HepG2 (cell line): ENCODE data around the gene TP53TG5. TPM values are rescaled to one million over a fixed set of nuclear protein-coding genes. Genes with fewer than 3 reads are reported as not detected.
A peak's percentile ranks its signal among the peaks of the same experiment; 100 is the strongest.

Source experiments
- CREM ChIP-seq, 2 experiments: sonication (generic) in 1 of 2; formaldehyde crosslinking in 1 of 2; IDR thresholded peaks; 2 replicates each; pipeline versions ENCODE4 v1.4.0 to v1.6.1; 2016 to 2020; ENCODE audit warnings: antibody characterized with exemption in 1 of 2, mild to moderate bottlenecking in 1 of 2, missing genetic modification reagents in 1 of 2
- EEA1 ChIP-seq: sonication (generic); formaldehyde crosslinking; IDR thresholded peaks from 2 replicates; pipeline ENCODE4 v1.5.1; 2020; ENCODE audit warnings: mild to moderate bottlenecking, missing genetic modification reagents, borderline replicate concordance
- GATAD1 ChIP-seq: IDR thresholded peaks from 2 replicates; pipeline ENCODE4 v1.6.1; 2016; ENCODE audit warnings: missing genetic modification reagents, missing compliant biosample characterization
- GATAD2A ChIP-seq: IDR thresholded peaks from 2 replicates; pipeline ENCODE4 v1.6.1; 2016
- HBP1 ChIP-seq: IDR thresholded peaks from 2 replicates; pipeline ENCODE4 v1.6.1; 2016; ENCODE audit warnings: low read depth, control low read depth
- KLF11 ChIP-seq: IDR thresholded peaks from 2 replicates; pipeline ENCODE4 v1.6.1; 2016; ENCODE audit warnings: missing compliant biosample characterization
- MBNL3 ChIP-seq: fragments of 250-450 bp; sonication (Bioruptor Pico); conservative IDR thresholded peaks from 2 replicates; pipeline ENCODE4 v1.8.0; 2022; ENCODE audit warnings: mild to moderate bottlenecking, inconsistent platforms
- NFE2L1 ChIP-seq: sonication (generic); formaldehyde crosslinking; IDR thresholded peaks from 2 replicates; pipeline ENCODE4 v1.4.0; 2020; ENCODE audit warnings: missing genetic modification reagents, mild to moderate bottlenecking, borderline replicate concordance
- NR3C1 ChIP-seq: sonication (generic); formaldehyde crosslinking; IDR thresholded peaks from 2 replicates; pipeline ENCODE4 v1.4.0; 2020; ENCODE audit warnings: missing genetic modification reagents
- POLR2A ChIP-seq, 2 experiments: IDR thresholded peaks; 2 replicates each; pipeline ENCODE4 v1.6.1; 2011; ENCODE audit warnings: low read depth in 2 of 2, low read length in 2 of 2, mild to moderate bottlenecking in 1 of 2, moderate library complexity in 1 of 2; ENCODE audit not compliant: insufficient read depth in 1 of 2
- REL ChIP-seq: sonication (generic); formaldehyde crosslinking; conservative IDR thresholded peaks from 2 replicates; pipeline ENCODE4 v1.8.0; 2022; ENCODE audit warnings: mild to moderate bottlenecking, missing genetic modification reagents, moderate library complexity
- REXO4 ChIP-seq: sonication (generic); formaldehyde crosslinking; IDR thresholded peaks from 2 replicates; pipeline ENCODE4 v1.8.0; 2022; ENCODE audit warnings: missing genetic modification reagents, mild to moderate bottlenecking, borderline replicate concordance
- TSC22D2 ChIP-seq: sonication (generic); formaldehyde crosslinking; IDR thresholded peaks from 2 replicates; pipeline ENCODE4 v1.5.1; 2020; ENCODE audit warnings: missing genetic modification reagents, mild to moderate bottlenecking, borderline replicate concordance
- ZNF552 ChIP-seq: sonication (generic); formaldehyde crosslinking; IDR thresholded peaks from 2 replicates; pipeline ENCODE4 v1.9.0; 2022; ENCODE audit warnings: missing genetic modification reagents, mild to moderate bottlenecking, borderline replicate concordance
- ZNF569 ChIP-seq: sonication (generic); formaldehyde crosslinking; IDR thresholded peaks from 2 replicates; pipeline ENCODE4 v1.5.0; 2020; ENCODE audit warnings: mild to moderate bottlenecking, missing genetic modification reagents, moderate library complexity, borderline replicate concordance
- ZNF879 ChIP-seq: sonication (generic); formaldehyde crosslinking; IDR thresholded peaks from 2 replicates; pipeline ENCODE4 v1.8.1; 2023; ENCODE audit warnings: missing genetic modification reagents
- ZSCAN31 ChIP-seq: sonication (generic); formaldehyde crosslinking; IDR thresholded peaks from 2 replicates; pipeline ENCODE4 v1.5.0; 2020; ENCODE audit warnings: low read depth, mild to moderate bottlenecking, missing genetic modification reagents
- polyA plus RNA-seq, 8 experiments: library from polyadenylated mRNA; depleted of rRNA in 3 of 8; stranded (reverse) in 7 of 8; unstranded in 1 of 8; fragments of >200 nt; fragmentation: Illumina TruSeq in 4 of 8; extraction: Trizol in 4 of 8; gene quantifications; 2 replicates each; pipeline versions ENCODE4 v1.2.1 to v1.2.3, GENCODE V29; 2011 to 2016; ENCODE audit warnings: low read depth in 4 of 8, missing spikeins in 1 of 8, mixed read lengths in 1 of 8; ENCODE audit not compliant: insufficient read depth in 1 of 8
- total RNA-seq, 5 experiments: library from RNA; depleted of rRNA; stranded (reverse); fragments of >200 nt; fragmentation: Illumina TruSeq; extraction: Trizol; gene quantifications; 2 replicates each; pipeline ENCODE4 v1.2.3, GENCODE V29; 2016; ENCODE audit warnings: low read depth in 1 of 5
- TF ChIP-seq, protein P1 (sequence below): sonication (generic); formaldehyde crosslinking; IDR thresholded peaks from 2 replicates; pipeline ENCODE4 v1.5.1; 2020; ENCODE audit warnings: mild to moderate bottlenecking, missing genetic modification reagents, borderline replicate concordance
- TF ChIP-seq, protein P2 (sequence below): IDR thresholded peaks from 2 replicates; pipeline ENCODE4 v1.6.1; 2016; ENCODE audit warnings: low read depth, borderline replicate concordance

The TP53TG5 gene
- total and polyA plus RNA-seq, 2 of the 13 experiments (the other 11 are each of a cell fraction or from before 2014, with no cell fraction given), result 0.11 TPM; not detected in 1

- TF ChIP-seq, protein P1, sequence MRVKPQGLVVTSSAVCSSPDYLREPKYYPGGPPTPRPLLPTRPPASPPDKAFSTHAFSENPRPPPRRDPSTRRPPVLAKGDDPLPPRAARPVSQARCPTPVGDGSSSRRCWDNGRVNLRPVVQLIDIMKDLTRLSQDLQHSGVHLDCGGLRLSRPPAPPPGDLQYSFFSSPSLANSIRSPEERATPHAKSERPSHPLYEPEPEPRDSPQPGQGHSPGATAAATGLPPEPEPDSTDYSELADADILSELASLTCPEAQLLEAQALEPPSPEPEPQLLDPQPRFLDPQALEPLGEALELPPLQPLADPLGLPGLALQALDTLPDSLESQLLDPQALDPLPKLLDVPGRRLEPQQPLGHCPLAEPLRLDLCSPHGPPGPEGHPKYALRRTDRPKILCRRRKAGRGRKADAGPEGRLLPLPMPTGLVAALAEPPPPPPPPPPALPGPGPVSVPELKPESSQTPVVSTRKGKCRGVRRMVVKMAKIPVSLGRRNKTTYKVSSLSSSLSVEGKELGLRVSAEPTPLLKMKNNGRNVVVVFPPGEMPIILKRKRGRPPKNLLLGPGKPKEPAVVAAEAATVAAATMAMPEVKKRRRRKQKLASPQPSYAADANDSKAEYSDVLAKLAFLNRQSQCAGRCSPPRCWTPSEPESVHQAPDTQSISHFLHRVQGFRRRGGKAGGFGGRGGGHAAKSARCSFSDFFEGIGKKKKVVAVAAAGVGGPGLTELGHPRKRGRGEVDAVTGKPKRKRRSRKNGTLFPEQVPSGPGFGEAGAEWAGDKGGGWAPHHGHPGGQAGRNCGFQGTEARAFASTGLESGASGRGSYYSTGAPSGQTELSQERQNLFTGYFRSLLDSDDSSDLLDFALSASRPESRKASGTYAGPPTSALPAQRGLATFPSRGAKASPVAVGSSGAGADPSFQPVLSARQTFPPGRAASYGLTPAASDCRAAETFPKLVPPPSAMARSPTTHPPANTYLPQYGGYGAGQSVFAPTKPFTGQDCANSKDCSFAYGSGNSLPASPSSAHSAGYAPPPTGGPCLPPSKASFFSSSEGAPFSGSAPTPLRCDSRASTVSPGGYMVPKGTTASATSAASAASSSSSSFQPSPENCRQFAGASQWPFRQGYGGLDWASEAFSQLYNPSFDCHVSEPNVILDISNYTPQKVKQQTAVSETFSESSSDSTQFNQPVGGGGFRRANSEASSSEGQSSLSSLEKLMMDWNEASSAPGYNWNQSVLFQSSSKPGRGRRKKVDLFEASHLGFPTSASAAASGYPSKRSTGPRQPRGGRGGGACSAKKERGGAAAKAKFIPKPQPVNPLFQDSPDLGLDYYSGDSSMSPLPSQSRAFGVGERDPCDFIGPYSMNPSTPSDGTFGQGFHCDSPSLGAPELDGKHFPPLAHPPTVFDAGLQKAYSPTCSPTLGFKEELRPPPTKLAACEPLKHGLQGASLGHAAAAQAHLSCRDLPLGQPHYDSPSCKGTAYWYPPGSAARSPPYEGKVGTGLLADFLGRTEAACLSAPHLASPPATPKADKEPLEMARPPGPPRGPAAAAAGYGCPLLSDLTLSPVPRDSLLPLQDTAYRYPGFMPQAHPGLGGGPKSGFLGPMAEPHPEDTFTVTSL (CRISPR knock-in tag), result no peak; the same call in 1 of the 2 replicates
- TF ChIP-seq HBP1 (CRISPR knock-in tag) (peak; percentile 94), TSC22D2 (peak; percentile 92), REXO4 (no peak), GATAD1 (CRISPR knock-in tag) (peak; percentile 93), ZNF879 (CRISPR knock-in tag) (0 out of 2 replicates have a peak, but pooled peaks have one; percentile 46), REL (CRISPR knock-in tag) (no peak), NR3C1 (CRISPR knock-in tag) (peak; percentile 5; the same call in 1 of the 2 replicates), NFE2L1 (CRISPR knock-in tag) (peak; percentile 90; the same call in 1 of the 2 replicates), KLF11 (CRISPR knock-in tag) (peak; percentile 98), EEA1 (peak; percentile 60; the same call in 1 of the 2 replicates), MBNL3 (no peak), CREM (IDR thresholded peaks at IDR 0.05) (peak; percentile 94), CREM (CRISPR knock-in tag; IDR thresholded peaks at IDR 0.05) (no peak; the same call in 1 of the 2 replicates), GATAD2A (CRISPR knock-in tag) (peak; percentile 73), POLR2A (IDR thresholded peaks at IDR 0.05; ENCODE audit: insufficient read depth in 1 of 2, low read depth in 2 of 2, low read length in 2 of 2) (peak; percentile 94 to 98), ZSCAN31 (CRISPR knock-in tag) (peak; percentile 98), ZNF552 (CRISPR knock-in tag) (no peak; the same call in 1 of the 2 replicates), ZNF569 (CRISPR knock-in tag) (no peak; the same call in 1 of the 2 replicates)
- TF ChIP-seq, protein P2, sequence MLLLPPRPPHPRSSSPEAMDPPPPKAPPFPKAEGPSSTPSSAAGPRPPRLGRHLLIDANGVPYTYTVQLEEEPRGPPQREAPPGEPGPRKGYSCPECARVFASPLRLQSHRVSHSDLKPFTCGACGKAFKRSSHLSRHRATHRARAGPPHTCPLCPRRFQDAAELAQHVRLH (CRISPR knock-in tag), result peak; percentile 94
Observed at GRCh38 chr20:45362804-45363610, 15.1 kb downstream of the TP53TG5 start, which contains the start of gene SYS1 (continued).
